Spleen (tissue), 11 donors: ENCODE data around the gene CAPSL. TPM values are rescaled to one million over a fixed set of nuclear protein-coding genes. Genes with fewer than 3 reads are reported as not detected.
A peak's percentile ranks its signal among the peaks of the same experiment; 100 is the strongest.

ENCODE experiments used
- DNase-seq: peaks from one replicate; pipeline ENCODE4 v3.0.0-alpha.2; 2020
- H3K27ac ChIP-seq, 8 donors: fragments of 200-600 bp; sonication (generic) in 7 of 8; 1 replicate in 4 of 8; 2 replicates in 4 of 8; pipeline versions ENCODE4 v1.5.0 to v1.8.0; 2016 to 2021; ENCODE audit warnings: inconsistent platforms in 4 of 8, mild to moderate bottlenecking in 4 of 8, moderate library complexity in 1 of 8
- H3K27me3 ChIP-seq, 7 donors: fragments of 200-600 bp; sonication (generic) in 6 of 7; replicated peaks in 1 of 7; 1 replicate in 4 of 7; 2 replicates in 3 of 7; pipeline versions ENCODE4 v1.5.0 to v1.8.0; 2016 to 2021; ENCODE audit warnings: inconsistent platforms in 3 of 7, mild to moderate bottlenecking in 1 of 7
- H3K36me3 ChIP-seq, 6 donors: fragments of 200-600 bp; sonication (generic) in 5 of 6; 1 replicate in 4 of 6; 2 replicates in 2 of 6; pipeline versions ENCODE4 v1.5.0 to v1.8.0; 2016 to 2021; ENCODE audit warnings: inconsistent platforms in 2 of 6
- H3K4me1 ChIP-seq, 6 donors: fragments of 200-600 bp; sonication (generic) in 5 of 6; 1 replicate in 3 of 6; 2 replicates in 3 of 6; pipeline versions ENCODE4 v1.5.0 to v1.8.0; 2016 to 2021; ENCODE audit warnings: inconsistent platforms in 3 of 6
- H3K4me3 ChIP-seq, 8 donors: fragments of 200-600 bp; sonication (generic) in 7 of 8; 1 replicate in 4 of 8; 2 replicates in 4 of 8; pipeline versions ENCODE4 v1.5.0 to v1.8.0; 2016 to 2021; ENCODE audit warnings: inconsistent platforms in 4 of 8, mild to moderate bottlenecking in 4 of 8, moderate library complexity in 2 of 8
- H3K9me3 ChIP-seq, 8 donors: fragments of 200-600 bp; sonication (generic) in 7 of 8; 1 replicate in 4 of 8; 2 replicates in 4 of 8; pipeline versions ENCODE4 v1.5.0 to v1.8.0; 2016 to 2021; ENCODE audit warnings: inconsistent platforms in 4 of 8
- CTCF ChIP-seq, 11 experiments: fragments of 200-600 bp in 7 of 11; fragments of 450-650 bp in 4 of 11; sonication (generic) in 4 of 11; IDR thresholded peaks in 8 of 11; conservative IDR thresholded peaks in 3 of 11; 1 replicate in 7 of 11; 2 replicates in 4 of 11; pipeline versions ENCODE4 v1.4.0 to v1.8.0; 2016 to 2021; ENCODE audit warnings: antibody characterized with exemption in 11 of 11, inconsistent platforms in 4 of 11, mild to moderate bottlenecking in 1 of 11
- POLR2A ChIP-seq, 3 donors: fragments of 450-650 bp; IDR thresholded peaks; one replicate each; pipeline ENCODE4 v1.5.1; 2017; ENCODE audit warnings: antibody characterized with exemption in 3 of 3, mild to moderate bottlenecking in 1 of 3
- POLR2AphosphoS5 ChIP-seq, 3 donors: sonication (generic); formaldehyde crosslinking; IDR thresholded peaks; one replicate each; pipeline ENCODE4 v1.5.1; 2017; ENCODE audit warnings: antibody characterized with exemption in 3 of 3
- WGBS, 5 donors: extraction: QIAGEN DNeasy Blood & Tissue Kit in 3 of 5; methylation state at CpG; one replicate each; pipeline versions ENCODE4 v1.1.5 to v1.1.7; 2013 to 2018; 5-methylcytosine and 5-hydroxymethylcytosine counted together
- intact Hi-C: fragments of 100-400 bp; cut with DNase I; formaldehyde crosslinking; loops from one replicate; pipeline ENCODE4 v1.15.0; 2023; ENCODE audit warnings: low total_unique reads
- polyA plus RNA-seq, 3 donors: library from polyadenylated mRNA; stranded (reverse); fragments of 200-250 nt; gene quantifications; one replicate each; pipeline ENCODE4 v1.2.1, GENCODE V29; 2013
- total RNA-seq, 7 donors: library from RNA; depleted of rRNA in 3 of 7; stranded (reverse); fragments of >200 nt in 3 of 7; fragmentation: NEBNext Ultra II Directional in 4 of 7; extraction: Animal tissue kit (Norgen Biotek cat#: 25700) in 4 of 7; gene quantifications; one replicate each; pipeline versions ENCODE4 v1.1.0 to v1.2.1, GENCODE V29; 2016 to 2021
- donor health status: healthy with polysubstance abuse.
- donor health status: DM: no; HTN: no; CAD: no; lungs with moderate emphysema.
- donor health status: DM: no; HTN: no; CAD: no.
- donor health status: Bipolar disorder and iron deficiency.
- donor health status: healthy.
- donor health status: DM: no; HTN: no; CAD: no.
- donor health status: DM: yes; HTN: yes; CAD: no.

The CAPSL gene
- total and polyA plus RNA-seq, 10 donors: not detected

- no peak for DNase-seq
- intact Hi-C loops: no loop called here
- peaks cover 0 to 27% (median 0%) of the 10 kb centered on the region in 6 donors for H3K36me3 ChIP-seq
- no peaks in the 10 kb centered on the region for H3K27me3 ChIP-seq
- no peak overlapping the region for H3K27ac ChIP-seq
- H3K4me1 ChIP-seq: peaks cover 0 to 3% (median 0%) of the 10 kb centered on the region in 6 donors
- H3K9me3 ChIP-seq: no peaks in the 10 kb centered on the region
- no peak overlapping the region for H3K4me3 ChIP-seq
- TF ChIP-seq POLR2A (IDR thresholded peaks at IDR 0.05): no peak
- TF ChIP-seq CTCF (IDR thresholded peaks at IDR 0.05 in 8 of 11, conservative IDR thresholded peaks at IDR 0.05 in 3 of 11): no peak
- no peak for TF ChIP-seq POLR2AphosphoS5 (IDR thresholded peaks at IDR 0.05)
Measured at GRCh38 chr5:35878079-35878478, 60.3 kb downstream of the CAPSL start.

- no peaks in the 10 kb centered on the region for H3K9me3 ChIP-seq
- H3K4me3 ChIP-seq: no peak overlapping the region
- intact Hi-C loops: no loop called here
- peaks cover 0 to 31% (median 0%) of the 10 kb centered on the region in 6 donors for H3K36me3 ChIP-seq
- H3K4me1 ChIP-seq: peaks cover 0 to 3% (median 0%) of the 10 kb centered on the region in 6 donors
- peak overlapping the region in 1 of 8 donors; percentile 19 for H3K27ac ChIP-seq
- DNase-seq: no peak
- H3K27me3 ChIP-seq: no peaks in the 10 kb centered on the region
- WGBS, 5 donors: 73 to 97% (median 95%) methylated on average over 2 of the region's 2 CpGs
- TF ChIP-seq POLR2A (IDR thresholded peaks at IDR 0.05) (no peak), POLR2AphosphoS5 (IDR thresholded peaks at IDR 0.05) (peak in 1 of 3 donors; percentile 48)
Measured at GRCh38 chr5:35877655-35878054, 60.8 kb downstream of the CAPSL start.

DNA sequence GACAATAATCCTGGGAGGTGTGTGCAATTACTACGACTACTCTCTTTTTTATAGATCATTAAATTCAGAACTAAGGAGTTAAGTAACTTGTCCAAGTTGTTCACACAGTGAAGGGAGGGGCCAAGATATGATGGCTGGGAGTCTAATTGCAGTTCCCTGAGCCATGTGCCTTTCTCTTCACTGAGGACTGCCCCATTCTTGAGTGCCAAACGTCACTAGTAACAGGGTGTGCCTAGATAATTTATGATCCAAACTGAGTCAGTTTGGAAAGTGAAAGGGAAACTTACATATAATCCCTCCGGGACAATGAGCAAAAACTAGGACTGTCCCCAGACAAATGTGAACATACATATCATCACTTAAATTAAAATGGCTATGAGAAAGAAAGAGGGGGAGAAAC, 61.5 kb downstream of the CAPSL start:
- Histone ChIP-seq H3K4me1 (peaks cover 0 to 3% (median 0%) of the 10 kb centered on the region in 6 donors), H3K27me3 (no peaks in the 10 kb centered on the region), H3K36me3 (peaks cover 0 to 36% (median 0%) of the 10 kb centered on the region in 6 donors), H3K4me3 (no peak overlapping the region), H3K27ac (peak overlapping the region in 1 of 8 donors; percentile 19), H3K9me3 (no peaks in the 10 kb centered on the region)
- DNase-seq: no peak
- intact Hi-C loops: no loop called here
- TF ChIP-seq CTCF (IDR thresholded peaks at IDR 0.05 in 8 of 11, conservative IDR thresholded peaks at IDR 0.05 in 3 of 11): no peak
- no peak for TF ChIP-seq POLR2AphosphoS5 (IDR thresholded peaks at IDR 0.05)
- TF ChIP-seq POLR2A (IDR thresholded peaks at IDR 0.05): no peak
- WGBS, 5 donors: 43 to 51% (median 50%) methylated on average over 3 of the region's 3 CpGs

DNA sequence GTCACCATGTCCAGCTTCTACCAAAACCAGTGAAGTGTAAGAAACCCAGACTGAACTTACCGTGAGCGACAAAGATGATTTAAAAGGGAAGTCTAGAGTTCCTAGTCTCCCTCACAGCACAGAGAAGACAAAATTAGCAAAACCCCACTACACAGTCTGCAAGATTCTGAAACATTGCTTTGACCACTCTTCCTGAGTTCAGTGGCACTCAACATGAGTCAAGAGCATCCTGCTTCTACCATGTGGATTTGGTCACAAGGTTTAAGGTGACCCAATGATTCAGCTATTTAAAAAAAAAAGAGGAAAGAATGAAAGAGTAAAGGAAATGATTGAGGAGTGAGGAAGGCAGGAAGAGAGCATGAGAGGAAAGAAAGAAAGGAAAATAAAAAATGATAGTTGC, 62.0 kb downstream of the CAPSL start:
- DNase-seq: no peak
- Histone ChIP-seq H3K27me3 (no peaks in the 10 kb centered on the region), H3K4me1 (peaks cover 0 to 3% (median 0%) of the 10 kb centered on the region in 6 donors), H3K36me3 (peaks cover 0 to 40% (median 0%) of the 10 kb centered on the region in 6 donors), H3K27ac (no peak overlapping the region), H3K4me3 (no peak overlapping the region), H3K9me3 (no peaks in the 10 kb centered on the region)
- TF ChIP-seq POLR2A (IDR thresholded peaks at IDR 0.05) (no peak), CTCF (IDR thresholded peaks at IDR 0.05 in 8 of 11, conservative IDR thresholded peaks at IDR 0.05 in 3 of 11) (no peak), POLR2AphosphoS5 (IDR thresholded peaks at IDR 0.05) (no peak)
- WGBS, 5 donors: 40 to 76% (median 52%) methylated on average over 2 of the region's 2 CpGs
- intact Hi-C loops: no loop called here

GRCh38 chr5:35870605-35871004, 67.8 kb downstream of the CAPSL start:
- Histone ChIP-seq H3K9me3 (no peaks in the 10 kb centered on the region), H3K27ac (no peak overlapping the region), H3K4me1 (peaks cover 0 to 18% (median 0%) of the 10 kb centered on the region in 6 donors), H3K4me3 (no peak overlapping the region), H3K36me3 (peaks cover 0 to 73% (median 0%) of the 10 kb centered on the region in 6 donors), H3K27me3 (no peaks in the 10 kb centered on the region)
- TF ChIP-seq POLR2A (IDR thresholded peaks at IDR 0.05) (no peak), POLR2AphosphoS5 (IDR thresholded peaks at IDR 0.05) (peak in 2 of 3 donors; percentile 10 to 41), CTCF (IDR thresholded peaks at IDR 0.05 in 8 of 11, conservative IDR thresholded peaks at IDR 0.05 in 3 of 11) (no peak)
- no peak for DNase-seq
- intact Hi-C loops: no loop called here
- WGBS, 5 donors: 83 to 97% (median 94%) methylated on average over 4 of the region's 4 CpGs
